VCaP (cell line): ENCODE results near the gene OR5C1.
"Not testable (repeated sequence)": the region's sequence is repeated elsewhere in the genome, so short reads cannot be mapped to it uniquely, and the experiment has no call there.

ENCODE experiments used
- H3K27ac ChIP-seq: fragments of 450-650 bp; 2 replicates; pipeline ENCODE4 v1.5.1; 2017
- CTCF ChIP-seq: fragments of 450-650 bp; conservative IDR thresholded peaks from 2 replicates; pipeline ENCODE4 v1.5.1; 2017; ENCODE audit warnings: mild to moderate bottlenecking, moderate library complexity

The OR5C1 gene

GRCh38 chr9:122822056-122822455 lies 33.3 kb downstream of the OR5C1 start:
- peak overlapping the region; percentile 90 for H3K27ac ChIP-seq
- TF ChIP-seq CTCF, result no peak

GRCh38 chr9:122822938-122823337 lies 34.2 kb downstream of the OR5C1 start:
- no peak for TF ChIP-seq CTCF
- no peak overlapping the region; the same call in 1 of the 2 replicates for H3K27ac ChIP-seq

- no peak for TF ChIP-seq CTCF
These were observed 39.0 kb downstream of the OR5C1 start for GRCh38 chr9:122827761-122828093.

GRCh38 chr9:122828965-122829284 lies 40.2 kb downstream of the OR5C1 start:
- H3K27ac ChIP-seq, result peak overlapping the region; percentile 88

More at GRCh38 chr9:122827761-122828093, 39.0 kb downstream of the OR5C1 start:
- peak overlapping the region; percentile 88 for H3K27ac ChIP-seq

GRCh38 chr9:122832194-122832593 lies 43.5 kb downstream of the OR5C1 start:
- H3K27ac ChIP-seq, result no peak overlapping the region
- no peak for TF ChIP-seq CTCF

GRCh38 chr9:122835313-122835731 lies 46.6 kb downstream of the OR5C1 start:
- no peak for TF ChIP-seq CTCF
- no peak overlapping the region for H3K27ac ChIP-seq

GRCh38 chr9:122837266-122837850 lies 48.6 kb downstream of the OR5C1 start:
- H3K27ac ChIP-seq, result no peak overlapping the region
- TF ChIP-seq CTCF, result no peak

GRCh38 chr9:122838441-122838840 lies 49.7 kb downstream of the OR5C1 start:
- not testable (repeated sequence) for H3K27ac ChIP-seq
